Left kidney (tissue), 2 donors: ENCODE results near the gene PRKG1. TPM values are rescaled to one million over a fixed set of nuclear protein-coding genes. Genes with fewer than 3 reads are reported as not detected.

Experiments used
- DNase-seq: peaks from one replicate; pipeline ENCODE4 v3.0.0-alpha.2; 2013
- polyA plus RNA-seq: library from polyadenylated mRNA; unstranded; fragments of 120-200 nt; gene quantifications from one replicate; pipeline ENCODE4 v1.2.1, GENCODE V29; 2013; ENCODE audit not compliant: insufficient read length

PRKG1 gene
- polyA plus RNA-seq, 1 donor, result 14.9 TPM

GRCh38 chr10:51879238-51879637 lies 805.0 kb downstream of the PRKG1 start:
- DNase-seq, result no peak

DNA sequence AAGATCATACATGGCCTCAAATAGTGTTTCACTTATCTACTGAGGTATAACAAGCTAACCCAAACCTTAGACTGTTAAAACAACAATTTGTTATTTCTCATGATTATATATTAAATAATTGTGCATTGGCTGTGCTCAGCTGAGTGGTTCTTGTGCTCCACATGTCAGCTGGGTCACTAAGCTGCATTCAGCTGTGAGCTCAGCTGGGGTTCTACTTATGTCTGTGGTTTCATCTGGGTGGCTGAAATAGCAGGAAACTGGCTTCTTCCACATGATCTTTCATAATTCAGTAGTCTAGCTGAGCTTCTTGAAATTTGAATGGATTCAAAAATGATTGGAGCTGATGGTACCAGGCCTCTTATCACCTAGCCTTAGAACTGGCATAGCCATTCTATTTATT lies 806.9 kb downstream of the PRKG1 start:
- no peak for DNase-seq

- no peak for DNase-seq
Observed at GRCh38 chr10:51886438-51887068, 812.3 kb downstream of the PRKG1 start.

- DNase-seq, result no peak
Observed at GRCh38 chr10:51888263-51888662, 814.0 kb downstream of the PRKG1 start.

DNA sequence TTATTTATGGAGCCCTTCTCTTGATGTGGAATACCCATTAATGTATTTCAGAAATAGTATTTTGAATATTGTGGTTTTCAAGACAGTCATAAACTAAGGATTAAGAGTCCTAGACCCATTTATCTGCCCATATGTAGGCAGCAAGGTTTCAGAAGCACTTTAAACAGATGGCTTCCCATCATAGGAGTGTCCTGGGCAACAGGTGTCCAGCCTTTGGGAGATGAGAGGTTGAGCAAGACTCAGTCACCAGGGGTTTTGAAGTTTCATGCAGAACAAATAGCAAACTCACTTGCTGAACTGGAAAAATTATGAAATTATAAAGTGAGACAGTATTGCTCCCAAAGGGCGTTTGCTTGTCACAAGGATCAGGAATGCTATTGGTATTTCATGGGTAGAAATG lies 818.0 kb downstream of the PRKG1 start:
- DNase-seq, result no peak

DNA sequence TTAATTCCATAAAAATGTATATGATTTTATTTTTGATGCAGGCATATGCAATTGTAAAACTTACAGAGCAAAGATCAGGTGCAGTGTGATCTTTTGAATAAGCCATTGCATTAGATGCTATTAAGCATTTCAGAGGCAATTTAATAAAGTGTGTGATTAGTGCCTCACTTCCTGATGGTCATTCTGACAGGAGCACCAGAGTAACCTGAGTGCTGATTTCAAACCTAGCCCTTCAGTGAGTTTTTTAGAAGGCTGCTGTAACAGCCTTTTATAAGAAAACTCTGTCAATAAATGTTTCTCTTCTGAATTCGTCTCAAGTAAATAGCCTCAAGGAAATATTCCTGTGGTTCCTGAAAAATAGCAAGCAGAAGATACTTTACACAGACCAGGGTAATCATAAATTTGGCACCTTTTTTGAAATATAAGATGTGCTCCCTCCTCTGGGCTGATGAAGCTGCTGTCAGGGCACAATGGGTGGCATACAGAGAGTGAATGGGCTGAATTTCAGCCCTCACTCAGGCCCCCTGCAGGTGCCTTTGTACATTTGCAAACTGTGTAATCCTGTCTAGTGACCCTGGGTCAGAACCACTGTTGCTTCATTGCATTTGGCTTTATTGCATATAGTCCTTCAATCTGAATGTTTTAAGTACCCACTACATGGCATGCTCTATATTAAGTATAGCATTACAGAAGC lies 818.8 kb downstream of the PRKG1 start:
- no peak for DNase-seq

DNA sequence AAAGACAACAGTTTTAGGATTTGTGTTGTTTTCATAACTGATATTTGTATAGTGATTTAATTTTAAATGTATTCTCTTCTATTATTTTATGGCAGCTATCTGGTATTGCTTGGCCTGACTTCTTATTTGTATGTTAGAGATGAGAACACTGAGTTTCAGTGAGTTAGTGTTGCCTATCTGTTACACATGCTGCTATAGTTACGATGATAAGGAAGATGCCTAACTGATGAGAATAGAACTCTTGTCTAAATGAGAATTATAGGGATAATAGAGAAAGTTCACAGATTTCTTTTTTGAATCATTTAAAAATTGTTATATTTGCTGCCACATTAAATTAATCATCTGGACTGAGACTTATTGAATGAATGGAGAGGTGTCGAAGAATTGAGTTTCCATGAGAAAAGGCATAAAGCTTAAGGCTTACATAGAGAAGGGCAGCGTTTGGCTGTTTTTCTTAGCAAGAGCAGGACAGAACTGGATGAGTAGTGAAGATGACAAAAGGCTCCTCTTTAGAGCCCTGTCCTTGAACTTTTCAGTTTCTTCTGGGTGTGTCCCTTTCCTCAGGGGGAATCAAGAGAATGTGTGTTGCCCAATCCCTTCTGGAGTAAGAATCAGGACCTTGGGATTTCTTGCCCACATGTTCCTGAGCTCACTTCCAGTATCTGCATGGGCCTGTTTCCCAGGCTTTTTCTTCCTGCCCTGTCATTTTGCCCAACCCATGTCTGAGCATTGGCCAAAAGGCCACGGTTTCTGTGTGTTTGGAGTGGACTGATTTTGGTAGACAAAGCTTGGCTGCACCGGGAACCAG lies 820.7 kb downstream of the PRKG1 start:
- DNase-seq, result no peak

DNA sequence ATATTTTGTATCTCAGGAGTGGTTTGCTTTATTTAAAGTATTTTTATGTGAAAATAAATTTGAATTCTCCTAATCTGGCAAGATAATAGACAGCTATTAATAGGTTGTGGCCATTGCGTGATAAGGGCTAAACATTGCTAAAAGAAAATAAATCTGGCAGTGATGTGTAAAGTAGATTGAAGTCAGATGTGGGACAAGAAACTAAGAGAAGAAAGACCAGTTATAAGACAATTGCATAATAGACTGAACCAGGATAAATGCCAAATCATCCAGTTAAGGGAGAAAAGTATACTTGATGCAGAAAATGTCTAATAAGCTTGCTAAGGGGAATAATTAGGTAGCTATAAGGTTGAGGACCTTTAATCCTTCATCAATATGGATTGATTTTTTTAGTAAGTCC lies 822.6 kb downstream of the PRKG1 start:
- no peak for DNase-seq

GRCh38 chr10:51897560-51897959 lies 823.3 kb downstream of the PRKG1 start:
- no peak for DNase-seq

GRCh38 chr10:51900180-51900579 lies 825.9 kb downstream of the PRKG1 start:
- no peak for DNase-seq

DNA sequence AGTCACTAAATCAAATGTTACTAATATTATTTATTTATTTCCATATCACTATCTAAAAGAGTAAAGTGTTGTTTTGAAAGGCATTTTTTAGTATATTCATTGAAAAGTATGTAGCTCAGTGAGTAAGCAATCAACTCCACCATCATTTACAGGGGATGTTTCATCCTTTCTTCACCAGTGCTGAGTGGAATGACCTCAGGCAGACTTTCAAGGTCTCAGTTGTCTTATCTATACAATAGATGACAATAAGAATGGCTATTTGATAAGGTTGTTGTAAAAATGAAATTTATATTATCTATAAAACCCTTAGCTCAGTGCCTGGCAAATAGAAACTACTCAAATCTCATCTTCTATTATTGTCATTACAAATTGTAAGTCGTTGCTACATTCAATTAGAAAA lies 829.4 kb downstream of the PRKG1 start:
- no peak for DNase-seq

DNA sequence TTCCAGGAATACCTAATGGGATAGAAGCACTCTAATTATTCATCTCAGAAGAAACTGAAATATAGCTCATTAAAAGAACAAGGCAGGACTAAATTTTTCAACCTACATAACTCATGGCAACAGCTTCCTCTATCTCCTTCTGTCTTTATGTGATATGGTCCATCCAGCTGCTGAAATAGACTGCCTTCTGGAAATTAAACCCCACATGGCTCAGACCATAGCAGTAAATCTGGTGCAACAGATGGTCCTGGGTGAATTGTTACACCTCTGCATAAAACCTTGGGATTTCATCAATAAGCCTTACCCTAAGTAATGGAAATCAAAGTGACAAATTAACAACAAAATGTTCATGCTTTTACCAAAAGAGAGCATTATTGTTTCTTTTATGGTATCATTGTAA lies 830.7 kb downstream of the PRKG1 start:
- DNase-seq, result no peak

GRCh38 chr10:51907361-51907760 lies 833.1 kb downstream of the PRKG1 start:
- DNase-seq, result no peak

DNA sequence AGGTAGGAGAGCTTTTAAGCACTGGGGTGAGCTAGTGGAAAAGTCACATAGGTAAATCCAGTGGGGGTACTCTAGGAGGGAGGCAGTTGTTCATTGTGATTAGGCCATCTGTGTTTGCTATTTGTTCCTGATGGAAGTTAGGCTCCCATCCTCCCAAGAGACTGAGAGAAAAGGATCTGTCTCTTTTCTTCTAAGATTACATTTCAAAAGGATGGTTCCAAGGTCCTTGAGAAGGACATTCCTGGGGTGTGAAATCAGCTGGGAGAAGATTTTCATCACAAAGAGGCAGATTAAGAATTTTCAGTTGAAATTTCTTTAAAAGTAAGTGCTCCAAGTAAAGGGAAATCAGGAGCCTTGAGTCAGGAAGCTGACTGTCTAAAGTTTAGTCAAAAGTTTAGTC lies 835.9 kb downstream of the PRKG1 start:
- DNase-seq, result no peak

- DNase-seq, result no peak
Observed at GRCh38 chr10:51910596-51910995, 836.3 kb downstream of the PRKG1 start.

GRCh38 chr10:51911723-51912122 lies 837.4 kb downstream of the PRKG1 start:
- DNase-seq, result no peak

DNA sequence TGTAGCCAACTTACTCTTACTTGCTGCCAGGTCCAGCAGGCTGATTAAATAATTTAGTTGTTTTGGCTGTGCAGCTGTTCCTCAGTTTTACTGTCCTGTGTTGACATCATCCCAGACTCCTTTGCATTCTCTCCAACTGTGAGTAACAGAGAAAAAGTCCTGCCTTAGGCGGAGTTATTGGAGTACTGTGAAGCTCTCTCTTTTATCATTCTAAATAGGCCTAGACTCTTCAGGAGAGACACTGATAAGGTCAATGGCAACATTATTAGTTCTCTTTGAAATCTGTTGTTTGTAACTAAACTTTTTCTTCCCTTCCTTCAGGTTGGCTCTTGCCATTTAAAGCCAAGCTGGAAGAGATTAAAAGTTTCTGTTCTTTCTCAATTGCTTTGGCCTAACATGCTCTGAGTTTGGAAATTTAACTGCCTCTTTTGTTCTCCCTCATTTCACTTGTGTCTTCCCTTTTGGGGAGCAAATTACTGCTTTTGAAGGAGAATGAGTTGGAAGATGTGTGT lies 840.8 kb downstream of the PRKG1 start:
- no peak for DNase-seq

DNA sequence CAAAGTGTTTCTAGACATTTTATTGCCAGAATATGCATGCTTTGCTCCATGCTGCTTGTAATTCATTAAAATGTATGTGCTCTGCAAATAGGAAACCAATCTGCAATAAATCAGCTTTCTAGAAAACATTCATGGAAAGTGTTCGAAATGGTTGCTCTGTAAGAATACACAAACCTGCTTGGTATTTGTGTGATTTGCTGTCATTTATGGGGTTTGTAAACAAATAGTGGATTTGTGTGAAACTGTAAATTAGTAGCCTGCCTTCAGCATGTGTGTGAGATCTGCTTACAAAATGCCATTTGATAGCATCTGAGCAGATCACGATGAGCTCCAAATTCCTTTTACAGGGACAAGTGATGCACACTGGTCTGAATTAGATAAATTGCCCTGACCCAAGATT lies 844.2 kb downstream of the PRKG1 start:
- DNase-seq, result no peak

- no peak for DNase-seq
Observed at GRCh38 chr10:51918884-51919325, 844.6 kb downstream of the PRKG1 start.

DNA sequence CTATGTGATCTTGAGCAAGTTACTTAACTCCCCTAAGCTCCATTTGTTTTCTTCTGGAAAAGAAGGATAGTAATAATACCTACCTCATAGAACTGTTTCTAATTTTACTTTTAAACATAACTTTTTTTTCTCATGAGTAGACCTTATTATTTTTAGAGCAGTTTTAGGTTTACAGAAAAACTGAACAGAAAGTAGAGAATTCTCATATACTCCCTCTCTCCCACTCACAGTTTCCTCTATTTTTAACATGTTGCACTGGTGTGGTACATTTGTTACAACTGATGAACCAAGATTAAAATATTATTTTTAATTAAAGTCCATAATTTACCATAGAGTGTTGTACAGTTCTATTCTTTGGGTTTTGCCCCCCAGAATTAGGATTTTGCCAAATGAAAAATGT lies 846.4 kb downstream of the PRKG1 start:
- no peak for DNase-seq

- no peak for DNase-seq
Observed at GRCh38 chr10:51924359-51924758, 850.1 kb downstream of the PRKG1 start.

- no peak for DNase-seq
Observed at GRCh38 chr10:51926337-51926736, 852.0 kb downstream of the PRKG1 start.

GRCh38 chr10:51928162-51928561 lies 853.9 kb downstream of the PRKG1 start:
- DNase-seq, result no peak
